Measurements from ENCODE around the gene PEAK1. TPM values are rescaled to one million over a fixed set of nuclear protein-coding genes. Genes with fewer than 3 reads are reported as not detected.

The PEAK1 gene
- total RNA-seq, 2 experiments from 2014 or later, result 34.0 to 38.1 TPM

DNA sequence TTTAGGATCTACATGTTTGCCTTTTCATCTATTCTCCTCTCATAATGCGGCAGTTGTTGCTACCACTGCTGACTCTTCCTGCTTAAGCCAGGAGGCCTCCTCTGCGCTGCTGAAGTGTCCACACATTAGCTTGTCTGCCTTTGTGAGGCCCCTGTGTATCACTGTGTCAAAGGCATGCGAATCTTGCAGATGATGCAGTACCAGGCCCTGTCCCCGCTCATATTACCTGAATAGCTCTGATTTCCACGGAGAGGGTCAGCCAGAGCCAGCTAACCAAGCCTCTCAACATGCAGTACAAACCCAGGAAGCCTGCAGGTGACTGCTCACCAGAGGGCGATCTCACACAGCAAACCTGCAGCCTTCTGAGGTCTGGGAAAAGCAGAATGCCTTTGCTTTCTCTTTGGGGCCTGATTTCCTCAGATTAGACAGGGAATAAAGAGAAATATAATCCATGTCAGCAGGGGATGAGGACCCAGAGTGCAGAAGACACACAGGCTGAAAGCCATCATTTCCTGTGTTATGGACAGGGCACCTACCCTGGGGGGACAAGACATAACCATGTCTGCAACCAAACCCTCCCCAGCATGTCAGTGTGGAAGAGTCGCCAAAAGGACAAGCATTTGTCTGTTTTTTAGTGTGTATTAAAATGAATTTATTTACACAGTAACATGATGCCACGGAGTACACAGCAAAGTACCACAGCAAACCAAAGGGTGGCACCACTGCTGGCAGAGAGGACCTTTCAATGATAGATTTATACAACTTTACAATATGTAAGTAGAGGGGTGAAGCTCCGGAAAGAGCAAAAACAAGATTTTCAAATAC is 312.2 kb downstream of the PEAK1 start:
- H3K9me3 Mint-ChIP-seq, result no peaks in the 10 kb centered on the region
- H3K36me3 Mint-ChIP-seq, result no peaks in the 10 kb centered on the region
- POLR2A ChIA-PET, result no interaction called here

DNA sequence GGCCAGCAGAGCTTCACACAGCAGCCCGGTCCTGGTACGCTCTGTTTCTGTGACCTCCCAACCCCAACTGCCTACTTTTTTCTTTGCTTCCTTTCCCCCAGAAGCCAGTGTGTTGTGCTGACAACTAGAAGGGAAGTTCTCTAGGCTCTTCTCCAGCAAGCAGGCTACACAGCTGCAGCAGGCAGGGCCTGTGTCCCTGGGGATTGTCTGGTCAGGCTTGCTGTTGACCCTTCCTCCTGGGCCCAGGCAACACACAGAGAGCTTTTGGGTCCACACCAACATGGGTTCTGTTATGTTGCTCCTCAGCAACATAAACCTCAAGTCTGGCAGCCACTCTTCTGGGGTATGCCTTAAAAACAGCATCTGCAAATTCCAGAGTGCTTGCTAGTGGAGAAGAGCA is 312.8 kb downstream of the PEAK1 start:
- Mint-ChIP-seq H3K27ac (no peak overlapping the region), H3K36me3 (no peaks in the 10 kb centered on the region), H3K4me1 (peaks cover 2% of the 10 kb centered on the region), H3K4me3 (no peak overlapping the region), H3K9me3 (no peaks in the 10 kb centered on the region), H3K27me3 (no peaks in the 10 kb centered on the region)
- POLR2A ChIA-PET, result no interaction called here
- DNase-seq (no peak), ATAC-seq (ENCODE audit: low read depth) (no peak)

More for the DNA sequence above, 312.2 kb downstream of the PEAK1 start:
- Mint-ChIP-seq H3K27ac (no peak overlapping the region), H3K27me3 (no peaks in the 10 kb centered on the region), H3K4me3 (no peak overlapping the region), H3K4me1 (peaks cover 2% of the 10 kb centered on the region)
- ATAC-seq (ENCODE audit: low read depth), result no peak
- DNase-seq, result peak; percentile 54

DNA sequence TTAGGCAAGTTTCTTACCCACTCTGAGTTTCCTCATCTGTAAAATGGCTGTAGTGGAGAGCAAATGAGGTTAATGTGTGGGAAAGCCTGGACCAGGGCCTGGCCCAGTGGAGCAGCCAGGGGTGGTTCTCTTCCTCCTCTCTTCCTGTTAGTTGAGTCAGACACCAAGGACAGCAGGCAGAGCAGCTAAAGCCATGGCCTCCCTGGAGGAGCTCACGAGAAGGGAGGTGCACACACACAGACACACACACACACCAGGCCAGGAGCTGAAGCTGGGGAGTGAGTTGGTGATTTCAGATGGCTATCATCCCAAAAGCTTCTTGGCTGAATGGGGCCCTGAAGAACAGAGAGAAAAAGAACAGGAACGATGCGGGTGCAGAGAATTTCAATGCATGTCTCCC is 315.7 kb downstream of the PEAK1 start:
- peaks cover 2% of the 10 kb centered on the region for H3K4me1 Mint-ChIP-seq
- H3K27me3 Mint-ChIP-seq, result no peaks in the 10 kb centered on the region
- no peak overlapping the region for H3K27ac Mint-ChIP-seq
- H3K36me3 Mint-ChIP-seq, result no peaks in the 10 kb centered on the region
- POLR2A ChIA-PET, result no interaction called here
- H3K9me3 Mint-ChIP-seq, result no peaks in the 10 kb centered on the region
- DNase-seq, result no peak
- ATAC-seq (ENCODE audit: low read depth), result no peak
- no peak overlapping the region for H3K4me3 Mint-ChIP-seq

DNA sequence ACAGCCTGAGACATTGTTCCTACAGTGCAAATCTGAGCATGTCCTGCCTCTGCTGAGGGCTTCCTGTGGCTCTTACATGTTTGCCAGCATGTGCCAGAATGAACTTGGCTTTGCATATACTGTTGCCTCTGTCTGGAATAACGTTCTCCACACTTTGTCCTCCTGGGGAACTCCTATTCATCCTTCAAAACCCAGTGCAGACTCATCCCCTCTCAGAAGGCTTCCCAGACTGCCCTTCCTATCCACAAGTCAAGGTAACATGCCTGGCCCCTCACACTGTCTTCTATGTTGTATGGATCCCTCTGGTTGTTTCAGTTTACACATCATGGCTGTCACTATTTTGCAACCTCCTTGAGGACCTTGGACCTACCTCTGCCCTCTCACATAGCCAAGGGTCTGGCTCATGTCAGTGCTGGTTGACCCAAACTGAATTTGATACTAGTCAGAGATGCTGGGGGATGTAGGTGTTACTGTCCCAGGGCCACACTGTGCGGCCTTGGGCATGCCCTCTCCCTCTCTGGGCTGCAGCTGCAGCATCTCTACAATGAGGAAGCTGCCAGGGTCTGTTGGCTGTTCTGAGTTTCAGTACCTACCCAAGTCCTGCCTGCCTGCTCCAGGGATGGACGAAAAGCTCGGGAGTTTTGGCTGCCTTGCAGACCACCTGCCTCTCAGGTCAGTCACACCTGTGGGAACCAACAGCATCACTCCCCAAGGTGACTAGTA is 320.0 kb downstream of the PEAK1 start:
- Mint-ChIP-seq H3K27ac (no peak overlapping the region), H3K9me3 (no peaks in the 10 kb centered on the region)

DNA sequence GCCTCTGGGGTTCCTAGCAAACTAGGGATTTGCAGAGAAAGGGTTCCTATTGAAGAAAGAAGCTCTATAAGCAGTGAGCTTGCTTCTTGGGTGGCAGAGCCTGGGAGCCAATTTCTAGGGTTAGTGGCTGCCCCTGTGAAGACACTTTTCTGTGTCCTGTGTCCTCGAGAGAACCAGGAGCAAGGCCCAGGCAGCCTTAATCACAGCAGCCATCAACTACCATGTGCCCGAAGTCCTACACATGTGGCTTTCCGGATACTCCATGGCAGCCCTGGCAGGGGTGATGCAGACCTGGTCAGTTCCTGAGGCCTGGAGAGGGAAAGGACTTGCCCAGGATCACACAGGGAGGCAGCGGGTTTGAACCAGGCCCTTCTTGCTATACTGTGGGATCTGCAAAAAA is 321.3 kb downstream of the PEAK1 start:
- no peak for DNase-seq
- no peak for ATAC-seq (ENCODE audit: low read depth)
- Mint-ChIP-seq H3K4me3 (no peak overlapping the region), H3K4me1 (no peaks in the 10 kb centered on the region), H3K9me3 (no peaks in the 10 kb centered on the region), H3K27me3 (no peaks in the 10 kb centered on the region), H3K36me3 (no peaks in the 10 kb centered on the region), H3K27ac (no peak overlapping the region)
- POLR2A ChIA-PET, result no interaction called here

More for the DNA sequence above, 320.0 kb downstream of the PEAK1 start:
- no peak overlapping the region for H3K4me3 Mint-ChIP-seq
- H3K36me3 Mint-ChIP-seq, result no peaks in the 10 kb centered on the region
- no peaks in the 10 kb centered on the region for H3K4me1 Mint-ChIP-seq
- POLR2A ChIA-PET, result no interaction called here
- no peaks in the 10 kb centered on the region for H3K27me3 Mint-ChIP-seq
- DNase-seq (no peak), ATAC-seq (ENCODE audit: low read depth) (no peak)

DNA sequence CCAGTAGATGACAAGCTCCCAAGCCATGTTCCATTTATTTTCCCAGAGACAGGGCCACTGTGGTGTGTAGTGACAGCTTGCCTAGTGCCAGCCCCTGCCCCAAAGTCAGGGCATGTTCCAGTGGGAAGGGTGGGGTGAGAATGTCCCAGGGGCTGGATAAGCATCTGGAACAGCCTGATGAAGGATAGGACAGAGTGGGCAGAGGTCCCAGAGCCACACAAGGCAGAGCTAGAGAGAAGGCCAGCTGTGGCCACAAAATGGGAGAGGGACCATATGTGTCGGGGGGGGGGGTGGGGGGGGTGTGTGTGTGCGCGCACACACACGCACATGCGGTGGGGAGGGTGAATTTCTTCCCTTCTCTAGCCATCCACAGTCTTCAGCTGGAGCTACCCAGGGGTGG is 322.0 kb downstream of the PEAK1 start:
- POLR2A ChIA-PET, result no interaction called here
- H3K27ac Mint-ChIP-seq, result no peak overlapping the region
- no peak for DNase-seq
- no peak overlapping the region for H3K4me3 Mint-ChIP-seq
- H3K27me3 Mint-ChIP-seq, result no peaks in the 10 kb centered on the region
- no peak for ATAC-seq (ENCODE audit: low read depth)
- no peaks in the 10 kb centered on the region for H3K9me3 Mint-ChIP-seq
- H3K36me3 Mint-ChIP-seq, result no peaks in the 10 kb centered on the region
- H3K4me1 Mint-ChIP-seq, result peaks cover 1% of the 10 kb centered on the region

DNA sequence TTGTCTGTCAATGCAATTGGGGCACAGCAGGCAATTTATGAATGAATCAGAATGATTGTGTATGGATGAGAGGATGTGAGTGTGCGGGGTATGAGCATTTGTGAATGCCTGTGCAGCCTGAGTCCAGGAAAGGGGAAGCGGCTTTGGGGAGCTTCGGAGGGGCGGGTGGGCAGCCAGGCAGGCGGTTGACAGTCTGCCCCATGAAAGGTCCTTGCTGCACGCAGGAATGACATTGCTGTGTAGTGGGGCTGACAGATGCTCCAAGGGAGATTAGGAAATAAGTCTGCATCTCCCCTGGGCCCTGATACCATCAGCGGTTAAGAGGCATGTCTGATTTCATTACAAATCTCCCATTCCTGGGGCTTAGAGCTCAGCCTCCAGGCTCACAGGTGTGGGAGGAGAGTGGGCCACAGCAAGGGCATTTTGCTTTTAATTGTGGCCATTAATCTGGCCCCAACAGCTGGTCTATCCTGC is 322.6 kb downstream of the PEAK1 start:
- Mint-ChIP-seq H3K27me3 (no peaks in the 10 kb centered on the region), H3K36me3 (no peaks in the 10 kb centered on the region), H3K27ac (no peak overlapping the region), H3K9me3 (no peaks in the 10 kb centered on the region), H3K4me3 (no peak overlapping the region), H3K4me1 (peaks cover 3% of the 10 kb centered on the region)
- no peak for DNase-seq
- POLR2A ChIA-PET, result no interaction called here
- no peak for ATAC-seq (ENCODE audit: low read depth)

DNA sequence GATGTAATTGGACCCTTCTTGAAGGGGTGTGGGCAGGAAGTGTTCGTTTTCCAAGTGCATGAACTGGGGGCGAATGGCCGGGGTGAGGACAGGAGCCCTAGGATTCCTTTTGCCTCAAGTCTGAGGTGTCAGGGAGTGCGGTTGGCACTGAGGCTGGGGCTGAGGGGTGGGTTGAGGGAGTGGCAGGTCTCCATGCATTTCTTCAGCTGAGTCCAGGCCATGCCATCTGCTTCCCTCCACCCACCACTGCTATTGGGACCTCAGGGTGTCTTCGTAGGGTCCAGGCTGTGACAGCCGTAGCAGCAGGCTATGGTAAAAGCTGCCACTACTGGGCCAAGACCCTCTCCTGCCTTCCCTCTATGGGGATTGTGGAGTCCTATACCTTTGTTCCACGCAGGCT is 323.4 kb downstream of the PEAK1 start:
- no peak overlapping the region for H3K27ac Mint-ChIP-seq
- POLR2A ChIA-PET, result no interaction called here
- H3K27me3 Mint-ChIP-seq, result no peaks in the 10 kb centered on the region
- no peak for ATAC-seq (ENCODE audit: low read depth)
- H3K9me3 Mint-ChIP-seq, result no peaks in the 10 kb centered on the region
- H3K36me3 Mint-ChIP-seq, result no peaks in the 10 kb centered on the region
- no peak for DNase-seq
- H3K4me3 Mint-ChIP-seq, result no peak overlapping the region
- H3K4me1 Mint-ChIP-seq, result peaks cover 3% of the 10 kb centered on the region

DNA sequence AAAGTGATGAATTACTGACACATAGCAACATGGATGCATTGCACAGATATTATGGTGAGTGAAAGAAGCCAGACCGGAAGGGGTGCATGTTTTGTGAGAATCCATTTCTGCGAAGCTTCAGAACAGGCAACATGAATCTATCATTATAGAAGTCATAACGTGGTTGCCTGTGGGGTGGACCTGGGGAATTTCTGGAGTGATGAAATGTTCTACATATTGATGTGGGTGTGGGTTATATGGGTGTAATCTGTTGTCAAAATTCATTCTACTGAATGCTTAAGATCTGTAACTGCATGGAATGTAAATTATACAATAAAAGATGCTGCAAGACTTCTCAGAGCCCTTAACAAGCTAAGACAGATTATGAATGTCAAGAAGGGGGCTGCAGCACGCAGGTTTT is 323.8 kb downstream of the PEAK1 start:
- DNase-seq, result no peak
- peaks cover 3% of the 10 kb centered on the region for H3K4me1 Mint-ChIP-seq
- H3K36me3 Mint-ChIP-seq, result no peaks in the 10 kb centered on the region
- H3K4me3 Mint-ChIP-seq, result no peak overlapping the region
- no peak overlapping the region for H3K27ac Mint-ChIP-seq
- POLR2A ChIA-PET, result no interaction called here
- H3K9me3 Mint-ChIP-seq, result no peaks in the 10 kb centered on the region
- no peaks in the 10 kb centered on the region for H3K27me3 Mint-ChIP-seq
- no peak for ATAC-seq (ENCODE audit: low read depth)

DNA sequence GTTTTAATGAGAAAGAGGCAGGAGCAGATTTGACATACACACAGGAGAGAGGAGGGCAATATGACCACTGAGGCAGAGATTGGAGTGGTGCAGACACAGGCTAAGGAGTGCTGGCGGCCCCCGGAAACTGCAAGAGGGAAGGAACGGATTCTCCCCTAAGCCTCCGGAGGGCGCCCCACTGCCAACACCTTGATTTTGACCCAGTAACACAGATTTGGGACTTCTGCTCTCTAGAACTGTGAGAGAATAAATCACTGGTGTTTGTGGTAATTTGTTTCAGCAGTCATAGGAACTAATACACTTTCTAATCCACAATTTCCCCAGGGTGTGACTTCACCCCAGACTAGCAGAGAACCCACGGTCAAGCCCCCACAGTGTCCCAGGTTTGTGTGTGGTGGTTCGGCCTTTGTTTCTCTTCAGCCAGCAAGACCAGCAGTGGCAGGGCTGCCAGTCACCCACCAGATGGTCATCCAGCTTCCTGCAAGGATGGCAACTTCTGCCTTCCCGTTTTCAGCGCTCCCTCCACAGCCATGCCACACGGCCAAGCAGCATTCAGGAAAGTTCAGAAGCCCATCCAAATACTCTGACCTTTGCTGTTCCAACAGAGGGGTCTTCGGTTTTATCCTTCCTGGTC is 325.4 kb downstream of the PEAK1 start:
- Mint-ChIP-seq H3K4me1 (peaks cover 3% of the 10 kb centered on the region), H3K4me3 (no peak overlapping the region), H3K27me3 (peaks cover 4% of the 10 kb centered on the region), H3K9me3 (no peaks in the 10 kb centered on the region), H3K36me3 (no peaks in the 10 kb centered on the region), H3K27ac (no peak overlapping the region)
- ATAC-seq (ENCODE audit: low read depth) (no peak), DNase-seq (no peak)
- POLR2A ChIA-PET, result no interaction called here

DNA sequence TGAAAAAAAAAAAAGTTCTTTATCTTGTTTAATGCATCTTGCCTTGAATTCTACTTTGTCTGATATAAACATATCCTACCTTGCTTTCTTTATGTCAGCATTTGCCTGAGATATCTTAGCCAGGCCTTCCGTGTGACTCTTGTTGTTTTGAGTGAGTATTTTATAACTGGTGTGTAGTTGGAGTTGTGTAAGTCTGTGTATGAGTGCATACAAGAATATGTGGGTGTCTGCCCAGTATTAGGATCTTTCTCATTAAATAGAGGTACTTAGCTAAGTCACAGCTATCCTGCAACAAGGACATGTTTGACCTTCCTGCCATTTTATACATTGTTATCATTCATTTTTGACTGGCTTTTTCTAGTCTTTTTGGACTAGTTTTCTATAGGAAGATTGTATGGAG is 326.5 kb downstream of the PEAK1 start:
- Mint-ChIP-seq H3K27ac (no peak overlapping the region), H3K9me3 (no peaks in the 10 kb centered on the region), H3K27me3 (peaks cover 4% of the 10 kb centered on the region), H3K36me3 (no peaks in the 10 kb centered on the region), H3K4me1 (peaks cover 3% of the 10 kb centered on the region), H3K4me3 (no peak overlapping the region)
- ATAC-seq (ENCODE audit: low read depth) (no peak), DNase-seq (no peak)
- POLR2A ChIA-PET, result no interaction called here

DNA sequence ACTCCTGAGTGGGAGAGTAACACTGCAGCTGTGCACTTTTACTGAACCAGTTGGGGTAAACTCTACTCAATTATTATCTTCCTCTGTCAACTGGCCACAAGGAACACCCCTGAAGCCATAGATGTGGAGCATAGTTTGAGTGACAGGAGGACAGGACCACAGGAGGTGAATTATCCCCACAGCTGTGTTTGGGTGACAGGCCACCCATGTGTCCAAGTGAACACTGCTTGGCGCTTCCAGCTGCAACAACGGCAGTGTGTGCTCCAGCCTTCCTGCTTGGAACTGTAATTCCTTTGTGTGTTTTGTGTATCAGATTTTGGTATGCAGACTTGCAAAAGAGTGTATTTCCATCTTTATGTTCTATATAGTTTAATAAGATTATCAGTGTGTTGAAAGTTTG is 328.8 kb downstream of the PEAK1 start:
- peaks cover 6% of the 10 kb centered on the region for H3K27me3 Mint-ChIP-seq
- DNase-seq (no peak), ATAC-seq (ENCODE audit: low read depth) (no peak)
- H3K4me3 Mint-ChIP-seq, result no peak overlapping the region
- H3K9me3 Mint-ChIP-seq, result no peaks in the 10 kb centered on the region
- no peak overlapping the region for H3K27ac Mint-ChIP-seq
- POLR2A ChIA-PET, result no interaction called here
- peaks cover 3% of the 10 kb centered on the region for H3K4me1 Mint-ChIP-seq
- no peaks in the 10 kb centered on the region for H3K36me3 Mint-ChIP-seq

DNA sequence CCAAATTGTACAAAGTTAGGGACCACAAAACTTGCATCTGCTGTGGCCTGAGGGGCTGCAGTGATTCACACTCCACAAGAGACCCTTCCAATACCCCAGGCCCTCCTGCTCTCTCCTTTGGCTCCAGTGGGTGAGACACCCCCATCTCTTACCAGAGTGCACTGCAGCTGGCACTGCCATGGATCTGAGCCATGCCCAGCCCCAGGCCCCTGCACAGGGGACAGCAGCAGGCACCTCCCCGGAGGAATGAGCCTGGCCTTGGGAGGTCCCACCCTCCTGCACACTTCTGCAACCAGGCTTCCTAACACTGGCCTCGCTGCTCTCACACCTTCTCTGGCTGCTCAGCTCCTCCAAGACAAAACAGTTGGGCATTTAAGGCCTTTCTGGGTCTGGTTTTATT is 332.7 kb downstream of the PEAK1 start:
- no peak overlapping the region for H3K27ac Mint-ChIP-seq
- peaks cover 13% of the 10 kb centered on the region for H3K4me1 Mint-ChIP-seq
- POLR2A ChIA-PET, result no interaction called here

DNA sequence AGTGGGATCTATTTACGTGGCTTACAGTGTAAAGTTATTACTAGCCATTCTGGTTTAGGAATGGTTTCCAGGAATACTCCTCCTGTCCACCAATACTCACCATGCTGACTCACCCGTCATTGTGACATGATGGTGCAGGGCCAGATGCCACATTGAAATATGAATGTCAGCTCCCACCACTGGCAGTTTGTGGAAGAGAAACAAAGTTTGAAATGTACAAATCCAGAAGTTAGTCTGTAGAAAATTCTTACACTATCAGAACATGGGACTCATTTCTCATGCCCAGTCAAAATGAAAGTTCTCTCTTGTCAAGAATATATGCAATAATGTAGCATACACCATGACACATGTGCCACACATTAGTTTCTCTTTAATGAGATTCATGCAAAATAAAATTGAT is 334.6 kb downstream of the PEAK1 start:
- Mint-ChIP-seq H3K9me3 (no peaks in the 10 kb centered on the region), H3K4me3 (no peak overlapping the region), H3K36me3 (no peaks in the 10 kb centered on the region), H3K27me3 (peaks cover 6% of the 10 kb centered on the region), H3K27ac (no peak overlapping the region), H3K4me1 (peaks cover 13% of the 10 kb centered on the region)
- DNase-seq (no peak), ATAC-seq (ENCODE audit: low read depth) (no peak)
- POLR2A ChIA-PET, result no interaction called here

More for the DNA sequence above, 332.7 kb downstream of the PEAK1 start:
- ATAC-seq (ENCODE audit: low read depth), result no peak
- H3K27me3 Mint-ChIP-seq, result peaks cover 10% of the 10 kb centered on the region
- no peaks in the 10 kb centered on the region for H3K36me3 Mint-ChIP-seq
- no peak overlapping the region for H3K4me3 Mint-ChIP-seq
- no peaks in the 10 kb centered on the region for H3K9me3 Mint-ChIP-seq
- DNase-seq, result no peak

All from activated naive CD8-positive, alpha-beta T cell treated with anti-CD3 and anti-CD28 coated beads, Interleukin-2, amount 10 ng/mL, durations not matched to agents 7 days and 5 days (primary cell).